Sigmoid colon (tissue), 7 donors: ENCODE data around the gene KCNF1. TPM values are rescaled to one million over a fixed set of nuclear protein-coding genes. Genes with fewer than 3 reads are reported as not detected.

Experiments used
- DNase-seq: peaks from one replicate; pipeline ENCODE4 v3.0.0-alpha.2; 2019
- H3K27ac ChIP-seq, 4 donors: fragments of 200-600 bp; sonication (generic); one replicate each; pipeline ENCODE4 v1.5.1; 2016 to 2019; ENCODE audit warnings: mild to moderate bottlenecking in 1 of 4
- H3K27me3 ChIP-seq, 3 donors: fragments of 200-600 bp; sonication (generic); one replicate each; pipeline ENCODE4 v1.5.1; 2019; ENCODE audit warnings: mild to moderate bottlenecking in 1 of 3
- H3K36me3 ChIP-seq, 4 donors: fragments of 200-600 bp; sonication (generic); one replicate each; pipeline ENCODE4 v1.5.1; 2016 to 2019
- H3K4me1 ChIP-seq, 4 donors: fragments of 200-600 bp; sonication (generic); one replicate each; pipeline ENCODE4 v1.5.1; 2017 to 2019
- H3K4me3 ChIP-seq, 4 donors: fragments of 200-600 bp; sonication (generic); one replicate each; pipeline ENCODE4 v1.5.1; 2017 to 2019; ENCODE audit warnings: mild to moderate bottlenecking in 2 of 4, moderate library complexity in 1 of 4
- H3K9me3 ChIP-seq, 4 donors: fragments of 200-600 bp in 3 of 4; sonication (generic) in 3 of 4; one replicate each; pipeline versions ENCODE4 v1.5.1 to v1.6.1; 2013 to 2019
- EP300 ChIP-seq, 4 donors: sonication (generic); formaldehyde crosslinking; IDR thresholded peaks; one replicate each; pipeline ENCODE4 v1.6.1; 2017; ENCODE audit warnings: antibody characterized with exemption in 4 of 4
- POLR2A ChIP-seq, 2 donors: fragments of 450-650 bp; IDR thresholded peaks; one replicate each; pipeline ENCODE4 v1.6.1; 2016; ENCODE audit warnings: antibody characterized with exemption in 2 of 2, mild to moderate bottlenecking in 2 of 2, moderate library complexity in 2 of 2
- POLR2AphosphoS5 ChIP-seq, 4 donors: sonication (generic); formaldehyde crosslinking; IDR thresholded peaks; one replicate each; pipeline ENCODE4 v1.6.1; 2017; ENCODE audit warnings: antibody characterized with exemption in 4 of 4
- WGBS, 2 donors: extraction: QIAGEN DNeasy Blood & Tissue Kit; methylation state at CpG; one replicate each; pipeline ENCODE4 v1.1.7; 2013; 5-methylcytosine and 5-hydroxymethylcytosine counted together
- intact Hi-C: fragments of 100-400 bp; cut with DNase I; formaldehyde crosslinking; loops from one replicate; pipeline ENCODE4 v1.15.1; 2023
- polyA plus RNA-seq, 3 donors: library from polyadenylated mRNA; stranded (reverse); fragments of 200-250 nt; gene quantifications; one replicate each; pipeline ENCODE4 v1.2.3, GENCODE V29; 2013
- total RNA-seq, 4 donors: library from RNA; depleted of rRNA; stranded (reverse); fragments of >200 nt; gene quantifications; one replicate each; pipeline ENCODE4 v1.1.0, GENCODE V29; 2016
- TF ChIP-seq, protein P1 (sequence below), 4 experiments: fragments of 450-650 bp in 3 of 4; fragments of 200-600 bp in 1 of 4; IDR thresholded peaks; one replicate each; pipeline ENCODE4 v1.5.1; 2016 to 2019; ENCODE audit warnings: antibody characterized with exemption in 4 of 4, mild to moderate bottlenecking in 3 of 4, moderate library complexity in 2 of 4
- donor health status: healthy with polysubstance abuse.
- donor health status: Bipolar disorder and iron deficiency.
- donor health status: healthy.

The KCNF1 gene
- total and polyA plus RNA-seq, 7 donors = 0.16 to 1.4 (median 0.94) TPM; not detected in 1

DNA sequence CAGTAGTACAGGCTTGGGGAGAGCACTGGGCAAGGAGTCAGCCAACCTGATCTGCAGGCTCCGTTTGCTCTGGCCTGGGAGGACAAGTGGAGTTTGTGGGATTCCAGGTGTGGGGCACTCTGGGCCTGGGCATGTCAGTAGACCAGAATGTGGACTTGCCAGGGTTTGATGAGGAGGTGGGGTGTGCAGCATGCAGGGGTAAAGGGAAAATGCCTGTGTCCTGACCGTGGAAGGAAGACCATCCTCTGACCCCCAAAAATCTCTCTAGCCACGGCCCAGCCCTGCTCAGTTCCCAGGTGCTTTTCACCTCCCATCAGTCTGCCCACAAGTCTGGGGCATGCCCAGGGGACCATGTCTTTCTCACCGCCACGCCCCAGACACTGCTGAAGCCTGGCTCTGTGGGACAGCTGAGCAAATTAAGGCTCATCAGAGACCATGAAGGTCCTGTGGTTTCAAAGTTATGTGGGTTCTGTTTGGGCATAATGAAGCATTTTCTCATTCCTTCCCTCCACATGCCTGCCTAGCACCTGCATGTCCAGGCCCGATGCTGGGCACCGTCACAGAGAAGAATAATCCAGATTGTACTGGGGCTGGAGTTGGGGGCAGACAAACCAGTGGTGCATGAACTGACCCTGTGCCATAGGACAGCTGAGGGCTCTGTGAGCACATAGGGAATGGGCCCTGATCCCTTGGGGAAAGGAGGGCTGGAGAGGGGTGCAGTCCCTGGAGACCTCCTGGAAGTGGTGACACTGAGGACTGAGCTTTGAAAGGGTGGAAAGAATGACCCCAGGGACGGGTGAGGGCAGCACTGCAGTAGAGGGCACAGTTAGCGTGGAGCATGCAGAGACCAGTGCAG is 6.5 kb upstream of the KCNF1 start:
- intact Hi-C loops = no loop called here
- WGBS, 2 donors = 87 to 92% methylated on average over 9 of the region's 9 CpGs
- TF ChIP-seq EP300 (IDR thresholded peaks at IDR 0.05) = no peak
- TF ChIP-seq, protein P1, sequence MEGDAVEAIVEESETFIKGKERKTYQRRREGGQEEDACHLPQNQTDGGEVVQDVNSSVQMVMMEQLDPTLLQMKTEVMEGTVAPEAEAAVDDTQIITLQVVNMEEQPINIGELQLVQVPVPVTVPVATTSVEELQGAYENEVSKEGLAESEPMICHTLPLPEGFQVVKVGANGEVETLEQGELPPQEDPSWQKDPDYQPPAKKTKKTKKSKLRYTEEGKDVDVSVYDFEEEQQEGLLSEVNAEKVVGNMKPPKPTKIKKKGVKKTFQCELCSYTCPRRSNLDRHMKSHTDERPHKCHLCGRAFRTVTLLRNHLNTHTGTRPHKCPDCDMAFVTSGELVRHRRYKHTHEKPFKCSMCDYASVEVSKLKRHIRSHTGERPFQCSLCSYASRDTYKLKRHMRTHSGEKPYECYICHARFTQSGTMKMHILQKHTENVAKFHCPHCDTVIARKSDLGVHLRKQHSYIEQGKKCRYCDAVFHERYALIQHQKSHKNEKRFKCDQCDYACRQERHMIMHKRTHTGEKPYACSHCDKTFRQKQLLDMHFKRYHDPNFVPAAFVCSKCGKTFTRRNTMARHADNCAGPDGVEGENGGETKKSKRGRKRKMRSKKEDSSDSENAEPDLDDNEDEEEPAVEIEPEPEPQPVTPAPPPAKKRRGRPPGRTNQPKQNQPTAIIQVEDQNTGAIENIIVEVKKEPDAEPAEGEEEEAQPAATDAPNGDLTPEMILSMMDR (IDR thresholded peaks at IDR 0.05) = no peak
- no peak for TF ChIP-seq POLR2AphosphoS5 (IDR thresholded peaks at IDR 0.05)
- no peaks in the 10 kb centered on the region for H3K36me3 ChIP-seq
- no peak for DNase-seq
- no peaks in the 10 kb centered on the region for H3K4me1 ChIP-seq
- no peaks in the 10 kb centered on the region for H3K9me3 ChIP-seq
- no peak overlapping the region for H3K4me3 ChIP-seq
- no peaks in the 10 kb centered on the region for H3K27me3 ChIP-seq
- H3K27ac ChIP-seq = no peak overlapping the region

DNA sequence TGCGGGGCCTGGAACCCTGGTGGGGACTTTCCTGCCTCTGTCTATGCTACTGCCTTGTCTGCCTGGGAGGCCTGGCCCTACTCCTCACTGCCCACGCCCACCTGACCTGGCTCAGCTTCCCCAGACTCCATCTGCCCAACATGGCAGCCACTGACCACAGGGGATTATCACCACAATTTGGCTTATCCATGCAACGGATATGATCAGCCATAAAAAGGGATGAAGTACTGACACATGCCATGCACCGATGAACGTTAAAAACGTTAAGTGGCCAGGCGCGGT is 5.9 kb upstream of the KCNF1 start:
- H3K27ac ChIP-seq = no peak overlapping the region
- H3K4me1 ChIP-seq = no peaks in the 10 kb centered on the region
- intact Hi-C loops = no loop called here
- no peaks in the 10 kb centered on the region for H3K36me3 ChIP-seq
- WGBS, 2 donors = 92 to 94% methylated on average over 8 of the region's 8 CpGs
- TF ChIP-seq POLR2AphosphoS5 (IDR thresholded peaks at IDR 0.05) (no peak), POLR2A (IDR thresholded peaks at IDR 0.05) (no peak), EP300 (IDR thresholded peaks at IDR 0.05) (no peak)
- TF ChIP-seq, protein P1 (IDR thresholded peaks at IDR 0.05) = no peak
- no peak for DNase-seq
- H3K27me3 ChIP-seq = peaks cover 0 to under 1% (median 0%) of the 10 kb centered on the region in 3 donors
- H3K9me3 ChIP-seq = no peaks in the 10 kb centered on the region
- H3K4me3 ChIP-seq = no peak overlapping the region

DNA sequence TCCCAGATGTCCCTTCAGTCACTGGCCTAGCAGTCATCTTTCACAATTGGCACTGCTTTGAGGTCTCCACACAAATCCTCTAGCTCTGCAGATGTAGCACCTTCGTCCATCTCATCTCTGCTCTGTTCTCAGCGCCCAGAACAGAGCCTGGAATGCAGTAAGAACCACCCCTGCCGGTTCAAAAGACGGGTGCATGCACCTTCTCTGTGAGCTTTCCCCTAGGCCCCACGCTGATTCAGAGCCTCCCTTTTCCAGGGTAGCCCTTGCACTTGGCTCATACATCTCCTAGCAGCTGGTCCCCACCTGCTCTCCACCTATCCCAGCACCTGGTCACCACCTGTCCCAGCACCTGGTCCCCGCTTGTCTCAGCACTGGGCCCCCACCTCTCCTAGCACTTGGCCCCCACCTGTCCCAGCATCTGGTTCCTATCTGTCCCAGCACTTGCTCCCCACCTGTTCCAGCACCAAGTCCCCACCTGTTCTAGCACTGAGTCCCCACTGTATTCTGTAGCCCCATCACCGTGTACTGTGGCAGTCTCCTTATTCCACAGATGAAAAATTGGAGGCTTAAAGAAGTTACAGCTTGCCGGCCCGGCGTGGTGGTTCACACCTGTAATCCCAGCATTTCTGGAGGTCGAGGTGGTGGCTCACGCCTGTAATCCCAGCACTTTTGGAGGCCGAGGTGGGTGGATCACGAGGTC is 4.7 kb upstream of the KCNF1 start:
- TF ChIP-seq POLR2AphosphoS5 (IDR thresholded peaks at IDR 0.05) (no peak), POLR2A (IDR thresholded peaks at IDR 0.05) (no peak), EP300 (IDR thresholded peaks at IDR 0.05) (no peak)
- TF ChIP-seq, protein P1 (IDR thresholded peaks at IDR 0.05) = no peak
- no peaks in the 10 kb centered on the region for H3K9me3 ChIP-seq
- H3K36me3 ChIP-seq = no peaks in the 10 kb centered on the region
- peaks cover 0 to 13% (median 4%) of the 10 kb centered on the region in 3 donors for H3K27me3 ChIP-seq
- peaks cover 0 to 7% (median 3%) of the 10 kb centered on the region in 4 donors for H3K4me1 ChIP-seq
- no peak for DNase-seq
- intact Hi-C loops = no loop called here
- WGBS, 2 donors = 89 to 92% methylated on average over 14 of the region's 14 CpGs
- no peak overlapping the region for H3K27ac ChIP-seq
- no peak overlapping the region for H3K4me3 ChIP-seq

DNA sequence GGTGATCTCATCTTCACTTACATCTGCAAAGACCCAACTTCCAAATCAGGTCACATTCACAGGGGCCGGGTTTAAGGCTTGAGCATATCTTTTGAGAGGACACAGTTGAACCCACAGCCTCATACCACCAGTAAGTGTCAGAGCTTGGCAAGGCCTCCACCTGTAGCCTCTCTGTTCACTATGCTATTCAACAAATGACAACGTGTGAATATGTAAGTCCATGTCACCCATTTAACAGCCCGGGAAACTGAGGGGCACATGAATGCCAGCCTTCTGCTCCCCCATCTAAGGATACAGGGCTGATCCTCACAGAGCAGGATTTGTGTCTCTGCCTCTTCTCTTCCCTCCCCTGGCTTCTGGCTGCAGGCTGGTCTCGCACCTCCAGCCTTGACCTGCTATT is 3.5 kb upstream of the KCNF1 start:
- DNase-seq = no peak
- Histone ChIP-seq H3K27me3 (peaks cover 4 to 24% (median 10%) of the 10 kb centered on the region in 3 donors), H3K4me3 (no peak overlapping the region), H3K27ac (no peak overlapping the region), H3K9me3 (no peaks in the 10 kb centered on the region), H3K36me3 (no peaks in the 10 kb centered on the region), H3K4me1 (peaks cover 0 to 7% (median 5%) of the 10 kb centered on the region in 4 donors)
- no peak for TF ChIP-seq POLR2AphosphoS5 (IDR thresholded peaks at IDR 0.05)
- TF ChIP-seq POLR2A (IDR thresholded peaks at IDR 0.05) = no peak
- TF ChIP-seq, protein P1 (IDR thresholded peaks at IDR 0.05) = no peak
- TF ChIP-seq EP300 (IDR thresholded peaks at IDR 0.05) = no peak
- 89 to 92% methylated on average over 4 of the region's 4 CpGs for WGBS, 2 donors
- intact Hi-C loops = no loop called here
